GM12878 (cell line): ENCODE data around the gene SIDT2. TPM values are rescaled to one million over a fixed set of nuclear protein-coding genes. Genes with fewer than 3 reads are reported as not detected.

ENCODE experiments used
- ATAC-seq: fragments of 200-7000 bp; cut with Tn5 transposase; 3 replicates; pipeline ENCODE4 v1.9.1; 2020; ENCODE audit warnings: mild to moderate bottlenecking, moderate library complexity
- BruUV-seq: library from RNA; stranded (reverse); fragments of 400-500 nt; replicated peaks from 2 replicates; lab custom pipeline; 2021; lab: Mats Ljungman, UMichigan
- CTCF ChIA-PET: fragments of 300-600 bp; sonication (Branson Sonifier 250); formaldehyde crosslinking; extraction: SDS; loops from one replicate; lab custom pipeline; 2021; ENCODE audit warnings: inconsistent platforms; lab: Yijun Ruan, JAX
- POLR2A ChIA-PET: fragments of 350-600 bp; formaldehyde crosslinking; extraction: SDS; loops from one replicate; lab custom pipeline; 2021; ENCODE audit warnings: inconsistent platforms; lab: Charles Lee
- RAD21 ChIA-PET: fragments of 300-600 bp; sonication (Branson Sonifier 250); formaldehyde crosslinking; loops from one replicate; lab custom pipeline; 2023; ENCODE audit warnings: antibody characterized with exemption; ENCODE audit not compliant: unreplicated experiment; lab: Charles Lee
- SMC1A ChIA-PET: fragments of 300-600 bp; sonication (Branson Sonifier 250); formaldehyde crosslinking; loops from one replicate; lab custom pipeline; 2023; ENCODE audit not compliant: unreplicated experiment, uncharacterized antibody; lab: Charles Lee
- DNase-seq: peaks from one replicate; pipeline ENCODE4 v3.0.0-alpha.2; 2011; ENCODE audit warnings: low read depth, low spot score
- FAIRE-seq: peaks from 3 replicates; lab custom pipeline; 2011; peaks lifted over from hg19 to GRCh38; lab: Jason Lieb, UNC
- H2AFZ ChIP-seq: 2 replicates; pipeline ENCODE4 v1.6.0; 2011; ENCODE audit warnings: low read depth, low read length, control low read depth; ENCODE audit not compliant: control insufficient read depth
- H3K27ac ChIP-seq: 2 replicates; pipeline ENCODE4 v1.5.1; 2011; ENCODE audit warnings: control low read depth; ENCODE audit not compliant: control insufficient read depth, insufficient read depth
- H3K27me3 ChIP-seq, 2 experiments: replicated peaks in 1 of 2; 2 replicates each; pipeline versions ENCODE4 v1.6.0 to v1.6.1; 2011; ENCODE audit warnings: low read length in 1 of 2; ENCODE audit not compliant: control insufficient read depth in 2 of 2, insufficient read depth in 2 of 2
- H3K36me3 ChIP-seq, 2 experiments: 2 replicates each; pipeline ENCODE4 v1.5.1; 2011; ENCODE audit warnings: low read length in 1 of 2; ENCODE audit not compliant: control insufficient read depth in 2 of 2, insufficient read depth in 2 of 2
- H3K4me1 ChIP-seq: 2 replicates; pipeline ENCODE4 v1.6.1; 2011; ENCODE audit warnings: mild to moderate bottlenecking, low read length, moderate library complexity, mixed read lengths; ENCODE audit not compliant: control insufficient read depth, insufficient read depth
- H3K4me2 ChIP-seq: 2 replicates; pipeline ENCODE4 v1.6.0; 2011; ENCODE audit warnings: control low read depth; ENCODE audit not compliant: control insufficient read depth, insufficient read depth
- H3K4me3 ChIP-seq: fragments of 200-600 bp; sonication (generic); 2 replicates; pipeline ENCODE4 v1.5.1; 2016
- H3K79me2 ChIP-seq: 2 replicates; pipeline ENCODE4 v1.6.0; 2011; ENCODE audit warnings: low read length; ENCODE audit not compliant: control insufficient read depth, insufficient read depth
- H3K9ac ChIP-seq: 2 replicates; pipeline ENCODE4 v1.8.0; 2011; ENCODE audit warnings: low read length, control low read depth, mixed read lengths; ENCODE audit not compliant: control insufficient read depth, insufficient read depth
- H3K9me3 ChIP-seq: replicated peaks from 3 replicates; pipeline ENCODE4 v1.5.1; 2011; ENCODE audit warnings: mild to moderate bottlenecking, low read length; ENCODE audit not compliant: control insufficient read depth, insufficient read depth
- H4K20me1 ChIP-seq: 2 replicates; pipeline ENCODE4 v1.6.0; 2011; ENCODE audit not compliant: control insufficient read depth, insufficient read depth
- ASH2L ChIP-seq: fragments of 300-600, 200-600 bp; sonication (generic); IDR thresholded peaks from 2 replicates; pipeline ENCODE4 v1.6.1; 2017; ENCODE audit warnings: low read depth, mild to moderate bottlenecking, borderline replicate concordance
- CBX3 ChIP-seq: fragments of 200-600 bp; sonication (generic); IDR thresholded peaks from 2 replicates; pipeline ENCODE4 v1.6.1; 2016; ENCODE audit warnings: low read depth, borderline replicate concordance
- EZH2 ChIP-seq: IDR thresholded peaks from 2 replicates; pipeline ENCODE4 v1.6.1; 2012; ENCODE audit warnings: low read depth, mild to moderate bottlenecking, control low read depth, inconsistent platforms, low read length, borderline replicate concordance; ENCODE audit not compliant: control insufficient read depth
- GABPA ChIP-seq: IDR thresholded peaks from 2 replicates; pipeline ENCODE4 v1.6.1; 2014; ENCODE audit warnings: antibody characterized with exemption, low read depth, mild to moderate bottlenecking, inconsistent platforms
- HDAC2 ChIP-seq: fragments of 200-600 bp; sonication (generic); IDR thresholded peaks from 2 replicates; pipeline ENCODE4 v1.6.1; 2017
- IRF4 ChIP-seq: IDR thresholded peaks from 2 replicates; pipeline ENCODE4 v1.6.1; 2011; ENCODE audit warnings: low read depth, low read length
- RCOR1 ChIP-seq: conservative IDR thresholded peaks from 2 replicates; pipeline ENCODE4 v1.6.1; 2012; ENCODE audit warnings: low read depth, low read length, improper control_type of control experiment
- TCF12 ChIP-seq: IDR thresholded peaks from 2 replicates; pipeline ENCODE4 v1.6.1; 2011; ENCODE audit warnings: low read depth, mild to moderate bottlenecking, low read length
- ZBED1 ChIP-seq: IDR thresholded peaks from 2 replicates; pipeline ENCODE4 v1.6.1; 2016; ENCODE audit warnings: borderline replicate concordance
- ZSCAN29 ChIP-seq: fragments of 450-650 bp; IDR thresholded peaks from 2 replicates; pipeline ENCODE4 v1.6.1; 2017; ENCODE audit warnings: mild to moderate bottlenecking, moderate library complexity
- ZZZ3 ChIP-seq: IDR thresholded peaks from 2 replicates; pipeline ENCODE4 v1.6.1; 2011; ENCODE audit warnings: low read depth; ENCODE audit not compliant: control insufficient read depth, insufficient read length
- WGBS: methylation state at CpG from one replicate; pipeline ENCODE4 v1.1.6; 2016; ENCODE audit warnings: low lambda C conversion rate; ENCODE audit not compliant: insufficient replicate concordance, insufficient coverage; ENCODE audit errors: missing lambda C conversion rate; 5-methylcytosine and 5-hydroxymethylcytosine counted together
- in situ Hi-C: fragments of 300-500 bp; cut with MboI; formaldehyde crosslinking; loops from 9 replicates; pipeline ENCODE4 v1.14.3; 2018; ENCODE audit warnings: mixed read lengths
- intact Hi-C: fragments of 100-400 bp; cut with micrococcal nuclease; formaldehyde crosslinking; loops from one replicate; pipeline ENCODE4 v1.14.2; 2022; ENCODE audit not compliant: unreplicated experiment
- polyA plus RNA-seq, 11 experiments: library from polyadenylated mRNA; depleted of rRNA in 4 of 11; unstranded in 6 of 11; stranded (reverse) in 5 of 11; fragments of >200 nt; fragmentation: Nextera tagmentation in 4 of 11; fragmentation: Illumina TruSeq in 1 of 11; extraction: Ambion mirVana in 4 of 11; extraction: Trizol in 1 of 11; gene quantifications; 1 replicate in 1 of 11; 2 replicates in 10 of 11; pipeline versions ENCODE4 v1.2.1 to v1.2.3, GENCODE V29; 2011 to 2016; ENCODE audit warnings: inconsistent platforms in 2 of 11, missing spikeins in 2 of 11, low read depth in 1 of 11
- total RNA-seq, 4 experiments: library from RNA; depleted of rRNA in 3 of 4; stranded (reverse); fragments of >200 nt in 3 of 4; fragmentation: Illumina TruSeq in 1 of 4; extraction: Trizol in 1 of 4; gene quantifications; 2 replicates each; pipeline versions ENCODE4 v1.2.1 to v1.2.3, GENCODE V29; 2013 to 2021
- TF ChIP-seq, protein P1 (sequence below): IDR thresholded peaks from 2 replicates; pipeline ENCODE4 v1.6.1; 2012; ENCODE audit warnings: low read depth, low read length, improper control_type of control experiment
- TF ChIP-seq, protein P2 (sequence below): fragments of 150-350 bp; IDR thresholded peaks from 2 replicates; pipeline ENCODE4 v1.6.1; 2014; ENCODE audit warnings: mild to moderate bottlenecking, low read depth, low read length

The SIDT2 gene
- total and polyA plus RNA-seq, 10 of the 15 experiments (the other 5 are each of a cell fraction or from before 2014, with no cell fraction given): 4.9 to 23.9 (median 10.3) TPM

DNA sequence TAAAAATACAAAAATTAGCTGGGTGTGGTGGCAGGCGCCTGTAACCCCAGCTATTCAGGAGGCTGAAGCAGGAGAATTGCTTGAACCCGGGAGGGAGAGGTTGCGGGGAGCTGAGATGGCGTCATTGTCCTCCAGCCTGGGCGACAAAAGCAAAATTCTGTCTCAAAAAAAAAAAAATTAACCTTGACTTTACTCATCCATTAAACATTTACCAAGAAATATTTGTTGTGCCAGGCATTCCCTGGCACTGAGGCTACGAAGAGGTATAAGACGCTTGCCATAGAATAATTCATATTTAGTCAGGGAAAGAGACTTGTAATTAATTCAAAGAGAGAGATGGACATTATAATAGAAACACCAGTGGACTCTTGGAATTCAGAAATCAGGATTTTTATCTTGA lies 47.7 kb upstream of the SIDT2 start:
- DNase-seq (no peak), FAIRE-seq (no peak), ATAC-seq (no peak)
- Histone ChIP-seq H3K9ac (no peak overlapping the region), H4K20me1 (no peaks in the 10 kb centered on the region), H3K4me2 (no peak overlapping the region), H2AFZ (no peak overlapping the region), H3K9me3 (no peaks in the 10 kb centered on the region), H3K27me3 (no peaks in the 10 kb centered on the region), H3K79me2 (no peaks in the 10 kb centered on the region), H3K4me1 (no peaks in the 10 kb centered on the region), H3K36me3 (no peaks in the 10 kb centered on the region), H3K4me3 (no peak overlapping the region), H3K27ac (no peak overlapping the region)
- intact Hi-C loops: loop anchor here (5.0 kb wide), 1 partner anchor 76 kb away; no protein-coding TSS in a partner anchor
- BruUV-seq: no TSS peak
- in situ Hi-C loops: loop anchor here (5.0 kb wide), 1 partner anchor 76 kb away; no protein-coding TSS in a partner anchor
- ChIA-PET SMC1A (interaction anchor here (1.2 kb wide), 1 partner anchor 251 kb away, joined by 3 read pairs; no protein-coding TSS in a partner anchor), POLR2A (interaction anchor here (0.7 kb wide), 1 partner anchor 230 kb away, joined by 5 read pairs; no protein-coding TSS in a partner anchor), CTCF (no interaction called here), RAD21 (no interaction called here)
- 67% methylated on average over 7 of the region's 7 CpGs for WGBS
- TF ChIP-seq RCOR1: no peak
- no peak for TF ChIP-seq GABPA
- TF ChIP-seq, protein P1, sequence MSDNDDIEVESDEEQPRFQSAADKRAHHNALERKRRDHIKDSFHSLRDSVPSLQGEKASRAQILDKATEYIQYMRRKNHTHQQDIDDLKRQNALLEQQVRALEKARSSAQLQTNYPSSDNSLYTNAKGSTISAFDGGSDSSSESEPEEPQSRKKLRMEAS: no peak
- TF ChIP-seq EZH2: no peak
- TF ChIP-seq IRF4: no peak
- TF ChIP-seq HDAC2: no peak
- no peak for TF ChIP-seq CBX3
- no peak for TF ChIP-seq ZBED1
- TF ChIP-seq TCF12: no peak
- no peak for TF ChIP-seq ZZZ3
- TF ChIP-seq, protein P2, sequence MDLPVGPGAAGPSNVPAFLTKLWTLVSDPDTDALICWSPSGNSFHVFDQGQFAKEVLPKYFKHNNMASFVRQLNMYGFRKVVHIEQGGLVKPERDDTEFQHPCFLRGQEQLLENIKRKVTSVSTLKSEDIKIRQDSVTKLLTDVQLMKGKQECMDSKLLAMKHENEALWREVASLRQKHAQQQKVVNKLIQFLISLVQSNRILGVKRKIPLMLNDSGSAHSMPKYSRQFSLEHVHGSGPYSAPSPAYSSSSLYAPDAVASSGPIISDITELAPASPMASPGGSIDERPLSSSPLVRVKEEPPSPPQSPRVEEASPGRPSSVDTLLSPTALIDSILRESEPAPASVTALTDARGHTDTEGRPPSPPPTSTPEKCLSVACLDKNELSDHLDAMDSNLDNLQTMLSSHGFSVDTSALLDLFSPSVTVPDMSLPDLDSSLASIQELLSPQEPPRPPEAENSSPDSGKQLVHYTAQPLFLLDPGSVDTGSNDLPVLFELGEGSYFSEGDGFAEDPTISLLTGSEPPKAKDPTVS: no peak
- TF ChIP-seq ZSCAN29: no peak
- TF ChIP-seq ASH2L: no peak
